H9 (cell line): ENCODE results near the gene NBR1. TPM values are rescaled to one million over a fixed set of nuclear protein-coding genes. Genes with fewer than 3 reads are reported as not detected.

Experiments used
- DNase-seq: peaks from one replicate; pipeline ENCODE4 v3.0.0-alpha.2; 2017
- H2AFZ ChIP-seq: one replicate; pipeline ENCODE4 v1.6.1; 2013; ENCODE audit warnings: mild to moderate bottlenecking, low read length, control low read depth, moderate library complexity
- H2AK5ac ChIP-seq: 2 replicates; pipeline ENCODE4 v1.6.1; 2013; ENCODE audit warnings: low read length, control low read depth, mixed read lengths; ENCODE audit not compliant: insufficient read length
- H2BK120ac ChIP-seq: one replicate; pipeline ENCODE4 v1.6.1; 2013; ENCODE audit warnings: low read depth, mild to moderate bottlenecking, low read length, control low read depth, inconsistent platforms; ENCODE audit not compliant: poor library complexity, severe bottlenecking
- H2BK12ac ChIP-seq: 2 replicates; pipeline ENCODE4 v1.6.1; 2013; ENCODE audit warnings: low read length, control low read depth, mixed read lengths, low read depth; ENCODE audit not compliant: insufficient read length
- H2BK15ac ChIP-seq: 2 replicates; pipeline ENCODE4 v1.6.1; 2013; ENCODE audit warnings: low read depth, low read length, control low read depth
- H2BK20ac ChIP-seq: one replicate; pipeline ENCODE4 v1.6.1; 2013; ENCODE audit warnings: low read depth, mild to moderate bottlenecking, low read length, control low read depth, inconsistent platforms; ENCODE audit not compliant: poor library complexity, severe bottlenecking
- H2BK5ac ChIP-seq: 2 replicates; pipeline ENCODE4 v1.6.1; 2013; ENCODE audit warnings: low read length, control low read depth, mixed read lengths; ENCODE audit not compliant: insufficient read length
- H3K14ac ChIP-seq: 2 replicates; pipeline ENCODE4 v1.6.1; 2013; ENCODE audit warnings: low read length, control low read depth; ENCODE audit not compliant: insufficient read depth
- H3K18ac ChIP-seq: 2 replicates; pipeline ENCODE4 v1.6.1; 2013; ENCODE audit warnings: low read depth, mild to moderate bottlenecking, mixed read lengths, low read length, control low read depth; ENCODE audit not compliant: insufficient read length
- H3K23ac ChIP-seq: 2 replicates; pipeline ENCODE4 v1.6.1; 2013; ENCODE audit warnings: low read length, control low read depth, mixed read lengths, low read depth; ENCODE audit not compliant: insufficient read length
- H3K23me2 ChIP-seq: 2 replicates; pipeline ENCODE4 v1.6.1; 2013; ENCODE audit warnings: low read depth, mild to moderate bottlenecking, mixed read lengths, low read length, control low read depth; ENCODE audit not compliant: insufficient read length, poor library complexity, severe bottlenecking
- H3K27ac ChIP-seq: 2 replicates; pipeline ENCODE4 v1.5.1; 2013; ENCODE audit warnings: low read length, control low read depth, mixed read lengths, low read depth; ENCODE audit not compliant: insufficient read length
- H3K27me3 ChIP-seq: 2 replicates; pipeline ENCODE4 v1.6.1; 2013; ENCODE audit warnings: low read length, control low read depth, inconsistent platforms; ENCODE audit not compliant: insufficient read depth
- H3K4ac ChIP-seq: 2 replicates; pipeline ENCODE4 v1.6.1; 2013; ENCODE audit warnings: low read depth, mild to moderate bottlenecking, control low read depth, inconsistent platforms, low read length, moderate library complexity
- H3K4me1 ChIP-seq: 2 replicates; pipeline ENCODE4 v1.6.1; 2013; ENCODE audit warnings: low read length, control low read depth, inconsistent platforms; ENCODE audit not compliant: insufficient read depth
- H3K4me2 ChIP-seq: 2 replicates; pipeline ENCODE4 v1.6.1; 2013; ENCODE audit warnings: low read length, control low read depth, mixed read lengths; ENCODE audit not compliant: insufficient read length, insufficient read depth
- H3K56ac ChIP-seq: 2 replicates; pipeline ENCODE4 v1.6.1; 2013; ENCODE audit warnings: low read depth, mild to moderate bottlenecking, mixed read lengths, low read length, control low read depth; ENCODE audit not compliant: insufficient read length
- H3K79me1 ChIP-seq: 2 replicates; pipeline ENCODE4 v1.6.1; 2013; ENCODE audit warnings: low read depth, mild to moderate bottlenecking, moderate library complexity, low read length, control low read depth, inconsistent platforms; ENCODE audit not compliant: insufficient read depth, poor library complexity, severe bottlenecking
- H3K79me2 ChIP-seq: 2 replicates; pipeline ENCODE4 v1.6.1; 2013; ENCODE audit warnings: low read length, control low read depth, inconsistent platforms; ENCODE audit not compliant: insufficient read depth
- H3K9ac ChIP-seq: 2 replicates; pipeline ENCODE4 v1.6.1; 2013; ENCODE audit warnings: low read length, control low read depth, mixed read lengths; ENCODE audit not compliant: insufficient read length; ENCODE audit errors: extremely low read depth
- H3K9me3 ChIP-seq: one replicate; pipeline ENCODE4 v1.6.1; 2013; ENCODE audit warnings: low read depth, low read length, inconsistent platforms; ENCODE audit not compliant: control insufficient read depth
- H3T11ph ChIP-seq: one replicate; pipeline ENCODE4 v1.6.1; 2013; ENCODE audit warnings: mild to moderate bottlenecking, low read length, control low read depth, inconsistent platforms
- H4K20me1 ChIP-seq: one replicate; pipeline ENCODE4 v1.6.1; 2013; ENCODE audit not compliant: control insufficient read depth, insufficient read length, insufficient read depth
- H4K5ac ChIP-seq: 2 replicates; pipeline ENCODE4 v1.6.1; 2013; ENCODE audit warnings: low read depth, mild to moderate bottlenecking, mixed read lengths, low read length, control low read depth; ENCODE audit not compliant: insufficient read length
- H4K8ac ChIP-seq: replicated peaks from 2 replicates; pipeline ENCODE4 v1.6.1; 2013; ENCODE audit warnings: low read length, control low read depth, mixed read lengths, low read depth; ENCODE audit not compliant: insufficient read length
- H4K91ac ChIP-seq: 2 replicates; pipeline ENCODE4 v1.6.1; 2013; ENCODE audit warnings: low read depth, mild to moderate bottlenecking, moderate library complexity, mixed read lengths, low read length, control low read depth; ENCODE audit not compliant: insufficient read length
- H3K27ac Mint-ChIP-seq, 3 experiments: 2 replicates in 2 of 3; 3 replicates in 1 of 3; pipeline ENCODE4 v1.8.0; 2020 to 2021; ENCODE audit warnings: mixed read lengths in 3 of 3, mild to moderate bottlenecking in 1 of 3, moderate library complexity in 1 of 3
- H3K27me3 Mint-ChIP-seq: 2 replicates; pipeline ENCODE4 v1.8.0; 2021; ENCODE audit warnings: low read depth, mild to moderate bottlenecking, moderate library complexity, mixed read lengths
- H3K36me3 Mint-ChIP-seq, 3 experiments: 2 replicates in 2 of 3; 3 replicates in 1 of 3; pipeline ENCODE4 v1.8.0; 2020 to 2021; ENCODE audit warnings: low read depth in 3 of 3, mixed read lengths in 3 of 3; ENCODE audit not compliant: insufficient read depth in 1 of 3
- H3K4me1 Mint-ChIP-seq, 2 experiments: 2 replicates each; pipeline ENCODE4 v1.8.0; 2020; ENCODE audit warnings: mixed read lengths in 2 of 2
- H3K4me3 Mint-ChIP-seq, 2 experiments: 2 replicates in 1 of 2; 3 replicates in 1 of 2; pipeline ENCODE4 v1.8.0; 2020 to 2021; ENCODE audit warnings: mild to moderate bottlenecking in 2 of 2, mixed read lengths in 2 of 2, moderate library complexity in 1 of 2
- H3K9me3 Mint-ChIP-seq, 2 experiments: 2 replicates in 1 of 2; 3 replicates in 1 of 2; pipeline ENCODE4 v1.8.0; 2020; ENCODE audit warnings: mild to moderate bottlenecking in 2 of 2, mixed read lengths in 2 of 2, moderate library complexity in 1 of 2
- WGBS: extraction: QIAGEN DNeasy Blood & Tissue Kit; methylation state at CpG from one replicate; pipeline ENCODE4 v1.1.7; 2013; ENCODE audit warnings: missing lambda C conversion rate, low lambda C conversion rate, mixed read lengths; ENCODE audit not compliant: insufficient read length; ENCODE audit errors: extremely low coverage; 5-methylcytosine and 5-hydroxymethylcytosine counted together
- total RNA-seq: library from RNA; stranded (reverse); gene quantifications from 2 replicates; pipeline ENCODE4 v1.2.1, GENCODE V29; 2021
- TF ChIP-seq, protein P1 (sequence below): fragments of 200-600 bp; sonication (generic); conservative IDR thresholded peaks from 3 replicates; pipeline ENCODE4 v1.8.0; 2021; ENCODE audit warnings: antibody characterized with exemption, mild to moderate bottlenecking

Gene NBR1
- total RNA-seq, 1 experiment from 2014 or later: 34.2 TPM

DNA sequence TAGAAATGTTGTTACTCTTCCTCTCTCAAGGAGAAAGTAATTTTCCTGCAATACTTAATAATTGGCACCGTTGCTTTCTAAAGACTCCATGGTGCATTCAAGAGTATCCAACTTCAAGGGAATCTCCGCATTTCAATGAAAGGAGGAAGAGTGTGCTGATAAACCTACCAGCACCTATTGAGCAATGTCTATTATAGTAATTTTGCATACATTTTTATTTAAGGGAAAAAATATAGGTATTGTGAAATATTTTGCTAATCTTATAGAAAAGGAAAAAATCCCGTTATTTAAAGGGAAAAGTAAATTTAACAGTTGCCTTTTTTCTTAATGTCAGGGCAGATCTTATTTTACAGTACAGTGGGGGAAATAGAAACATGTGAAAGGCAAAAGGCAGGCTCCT lies 39.6 kb downstream of the NBR1 start:
- no peaks in the 10 kb centered on the region for H3K9me3 Mint-ChIP-seq
- Histone ChIP-seq H3K4ac (no peak overlapping the region), H3K23me2 (peaks cover 7% of the 10 kb centered on the region), H4K5ac (no peak overlapping the region), H2BK12ac (no peak overlapping the region), H3K23ac (no peak overlapping the region), H2BK20ac (no peak overlapping the region), H3K27me3 (no peaks in the 10 kb centered on the region), H3K4me2 (no peak overlapping the region), H2AFZ (no peak overlapping the region), H2BK120ac (no peak overlapping the region), H3K18ac (no peak overlapping the region), H3K79me2 (no peaks in the 10 kb centered on the region), H2BK5ac (no peak overlapping the region), H3K14ac (no peak overlapping the region), H3K56ac (no peak overlapping the region), H4K20me1 (no peaks in the 10 kb centered on the region), H4K8ac (no peak overlapping the region), H2BK15ac (no peak overlapping the region), H3K9ac (no peak overlapping the region), H4K91ac (no peak overlapping the region), H2AK5ac (no peak overlapping the region), H3K27ac (no peak overlapping the region), H3K79me1 (no peaks in the 10 kb centered on the region), H3K9me3 (no peaks in the 10 kb centered on the region), H3T11ph (no peak overlapping the region), H3K4me1 (0 out of 2 replicates have a peak, but pooled peaks cover 3% of the 10 kb centered on the region)
- no CpG with 5 or more reads among the region's 3 CpGs for WGBS
- TF ChIP-seq, protein P1, sequence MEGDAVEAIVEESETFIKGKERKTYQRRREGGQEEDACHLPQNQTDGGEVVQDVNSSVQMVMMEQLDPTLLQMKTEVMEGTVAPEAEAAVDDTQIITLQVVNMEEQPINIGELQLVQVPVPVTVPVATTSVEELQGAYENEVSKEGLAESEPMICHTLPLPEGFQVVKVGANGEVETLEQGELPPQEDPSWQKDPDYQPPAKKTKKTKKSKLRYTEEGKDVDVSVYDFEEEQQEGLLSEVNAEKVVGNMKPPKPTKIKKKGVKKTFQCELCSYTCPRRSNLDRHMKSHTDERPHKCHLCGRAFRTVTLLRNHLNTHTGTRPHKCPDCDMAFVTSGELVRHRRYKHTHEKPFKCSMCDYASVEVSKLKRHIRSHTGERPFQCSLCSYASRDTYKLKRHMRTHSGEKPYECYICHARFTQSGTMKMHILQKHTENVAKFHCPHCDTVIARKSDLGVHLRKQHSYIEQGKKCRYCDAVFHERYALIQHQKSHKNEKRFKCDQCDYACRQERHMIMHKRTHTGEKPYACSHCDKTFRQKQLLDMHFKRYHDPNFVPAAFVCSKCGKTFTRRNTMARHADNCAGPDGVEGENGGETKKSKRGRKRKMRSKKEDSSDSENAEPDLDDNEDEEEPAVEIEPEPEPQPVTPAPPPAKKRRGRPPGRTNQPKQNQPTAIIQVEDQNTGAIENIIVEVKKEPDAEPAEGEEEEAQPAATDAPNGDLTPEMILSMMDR: no peak
- H3K36me3 Mint-ChIP-seq: peaks cover 0 to 9% (median 8%) of the 10 kb centered on the region in 3 experiments; a peak in 4 of 7 replicates
- DNase-seq: no peak
- no peak overlapping the region for H3K27ac Mint-ChIP-seq
- H3K27me3 Mint-ChIP-seq: no peaks in the 10 kb centered on the region; the same call in 1 of the 2 replicates
- H3K4me1 Mint-ChIP-seq: peaks cover 17 to 20% of the 10 kb centered on the region in 2 experiments
- peak overlapping the region; percentile 91 to 95 for H3K4me3 Mint-ChIP-seq
